GM12878 (cell line): ENCODE data around the gene CRHBP. TPM values are rescaled to one million over a fixed set of nuclear protein-coding genes. Genes with fewer than 3 reads are reported as not detected.

ENCODE experiments used
- ATAC-seq: fragments of 200-7000 bp; cut with Tn5 transposase; 3 replicates; pipeline ENCODE4 v1.9.1; 2020; ENCODE audit warnings: mild to moderate bottlenecking, moderate library complexity
- BruUV-seq: library from RNA; stranded (reverse); fragments of 400-500 nt; replicated peaks from 2 replicates; lab custom pipeline; 2021; lab: Mats Ljungman, UMichigan
- CTCF ChIA-PET: fragments of 300-600 bp; sonication (Branson Sonifier 250); formaldehyde crosslinking; extraction: SDS; loops from one replicate; lab custom pipeline; 2021; ENCODE audit warnings: inconsistent platforms; lab: Yijun Ruan, JAX
- POLR2A ChIA-PET: fragments of 350-600 bp; formaldehyde crosslinking; extraction: SDS; loops from one replicate; lab custom pipeline; 2021; ENCODE audit warnings: inconsistent platforms; lab: Charles Lee
- RAD21 ChIA-PET: fragments of 300-600 bp; sonication (Branson Sonifier 250); formaldehyde crosslinking; loops from one replicate; lab custom pipeline; 2023; ENCODE audit warnings: antibody characterized with exemption; ENCODE audit not compliant: unreplicated experiment; lab: Charles Lee
- SMC1A ChIA-PET: fragments of 300-600 bp; sonication (Branson Sonifier 250); formaldehyde crosslinking; loops from one replicate; lab custom pipeline; 2023; ENCODE audit not compliant: unreplicated experiment, uncharacterized antibody; lab: Charles Lee
- DNase-seq: peaks from one replicate; pipeline ENCODE4 v3.0.0-alpha.2; 2011; ENCODE audit warnings: low read depth, low spot score
- FAIRE-seq: peaks from 3 replicates; lab custom pipeline; 2011; peaks lifted over from hg19 to GRCh38; lab: Jason Lieb, UNC
- H2AFZ ChIP-seq: 2 replicates; pipeline ENCODE4 v1.6.0; 2011; ENCODE audit warnings: low read depth, low read length, control low read depth; ENCODE audit not compliant: control insufficient read depth
- H3K27ac ChIP-seq: 2 replicates; pipeline ENCODE4 v1.5.1; 2011; ENCODE audit warnings: control low read depth; ENCODE audit not compliant: control insufficient read depth, insufficient read depth
- H3K27me3 ChIP-seq, 2 experiments: replicated peaks in 1 of 2; 2 replicates each; pipeline versions ENCODE4 v1.6.0 to v1.6.1; 2011; ENCODE audit warnings: low read length in 1 of 2; ENCODE audit not compliant: control insufficient read depth in 2 of 2, insufficient read depth in 2 of 2
- H3K36me3 ChIP-seq, 2 experiments: 2 replicates each; pipeline ENCODE4 v1.5.1; 2011; ENCODE audit warnings: low read length in 1 of 2; ENCODE audit not compliant: control insufficient read depth in 2 of 2, insufficient read depth in 2 of 2
- H3K4me1 ChIP-seq: 2 replicates; pipeline ENCODE4 v1.6.1; 2011; ENCODE audit warnings: mild to moderate bottlenecking, low read length, moderate library complexity, mixed read lengths; ENCODE audit not compliant: control insufficient read depth, insufficient read depth
- H3K4me2 ChIP-seq: 2 replicates; pipeline ENCODE4 v1.6.0; 2011; ENCODE audit warnings: control low read depth; ENCODE audit not compliant: control insufficient read depth, insufficient read depth
- H3K4me3 ChIP-seq: fragments of 200-600 bp; sonication (generic); 2 replicates; pipeline ENCODE4 v1.5.1; 2016
- H3K79me2 ChIP-seq: 2 replicates; pipeline ENCODE4 v1.6.0; 2011; ENCODE audit warnings: low read length; ENCODE audit not compliant: control insufficient read depth, insufficient read depth
- H3K9ac ChIP-seq: 2 replicates; pipeline ENCODE4 v1.8.0; 2011; ENCODE audit warnings: low read length, control low read depth, mixed read lengths; ENCODE audit not compliant: control insufficient read depth, insufficient read depth
- H3K9me3 ChIP-seq: replicated peaks from 3 replicates; pipeline ENCODE4 v1.5.1; 2011; ENCODE audit warnings: mild to moderate bottlenecking, low read length; ENCODE audit not compliant: control insufficient read depth, insufficient read depth
- H4K20me1 ChIP-seq: 2 replicates; pipeline ENCODE4 v1.6.0; 2011; ENCODE audit not compliant: control insufficient read depth, insufficient read depth
- BMI1 ChIP-seq: fragments of 450-650 bp; IDR thresholded peaks from 2 replicates; pipeline ENCODE4 v1.6.1; 2016; ENCODE audit warnings: mild to moderate bottlenecking, moderate library complexity, borderline replicate concordance
- CTCF ChIP-seq, 3 experiments: IDR thresholded peaks in 2 of 3; conservative IDR thresholded peaks in 1 of 3; 2 replicates each; pipeline ENCODE4 v1.5.1; 2011; ENCODE audit warnings: low read depth in 3 of 3, low read length in 3 of 3, mild to moderate bottlenecking in 3 of 3, control low read depth in 2 of 3, moderate library complexity in 2 of 3, inconsistent platforms in 1 of 3, mixed read lengths in 1 of 3; ENCODE audit not compliant: control insufficient read depth in 2 of 3, insufficient read depth in 1 of 3; ENCODE audit errors: extremely low read depth in 1 of 3
- IKZF2 ChIP-seq, 2 experiments: fragments of 450-650 bp; IDR thresholded peaks; 2 replicates each; pipeline ENCODE4 v1.6.1; 2017; ENCODE audit warnings: mild to moderate bottlenecking in 2 of 2, moderate library complexity in 2 of 2
- MTA2 ChIP-seq: fragments of 450-650 bp; IDR thresholded peaks from 2 replicates; pipeline ENCODE4 v1.6.1; 2016; ENCODE audit warnings: low read depth, mild to moderate bottlenecking, moderate library complexity
- PAX8 ChIP-seq: fragments of 450-650 bp; IDR thresholded peaks from 2 replicates; pipeline ENCODE4 v1.6.1; 2017; ENCODE audit warnings: mild to moderate bottlenecking, moderate library complexity
- RB1 ChIP-seq: fragments of 450-650 bp; formaldehyde crosslinking; IDR thresholded peaks from 2 replicates; pipeline ENCODE4 v1.6.1; 2017; ENCODE audit warnings: mild to moderate bottlenecking, borderline replicate concordance
- RUNX3 ChIP-seq: IDR thresholded peaks from 2 replicates; pipeline ENCODE4 v1.6.1; 2012; ENCODE audit warnings: low read length, inconsistent platforms
- ZNF24 ChIP-seq: fragments of 450-650 bp; IDR thresholded peaks from 2 replicates; pipeline ENCODE4 v1.6.1; 2017; ENCODE audit warnings: antibody characterized with exemption, mild to moderate bottlenecking
- WGBS: methylation state at CpG from one replicate; pipeline ENCODE4 v1.1.6; 2016; ENCODE audit warnings: low lambda C conversion rate; ENCODE audit not compliant: insufficient replicate concordance, insufficient coverage; ENCODE audit errors: missing lambda C conversion rate; 5-methylcytosine and 5-hydroxymethylcytosine counted together
- in situ Hi-C: fragments of 300-500 bp; cut with MboI; formaldehyde crosslinking; loops from 9 replicates; pipeline ENCODE4 v1.14.3; 2018; ENCODE audit warnings: mixed read lengths
- intact Hi-C: fragments of 100-400 bp; cut with micrococcal nuclease; formaldehyde crosslinking; loops from one replicate; pipeline ENCODE4 v1.14.2; 2022; ENCODE audit not compliant: unreplicated experiment
- polyA plus RNA-seq, 11 experiments: library from polyadenylated mRNA; depleted of rRNA in 4 of 11; unstranded in 6 of 11; stranded (reverse) in 5 of 11; fragments of >200 nt; fragmentation: Nextera tagmentation in 4 of 11; fragmentation: Illumina TruSeq in 1 of 11; extraction: Ambion mirVana in 4 of 11; extraction: Trizol in 1 of 11; gene quantifications; 1 replicate in 1 of 11; 2 replicates in 10 of 11; pipeline versions ENCODE4 v1.2.1 to v1.2.3, GENCODE V29; 2011 to 2016; ENCODE audit warnings: inconsistent platforms in 2 of 11, missing spikeins in 2 of 11, low read depth in 1 of 11
- total RNA-seq, 4 experiments: library from RNA; depleted of rRNA in 3 of 4; stranded (reverse); fragments of >200 nt in 3 of 4; fragmentation: Illumina TruSeq in 1 of 4; extraction: Trizol in 1 of 4; gene quantifications; 2 replicates each; pipeline versions ENCODE4 v1.2.1 to v1.2.3, GENCODE V29; 2013 to 2021
- TF ChIP-seq, protein P1 (sequence below): fragments of 450-650 bp; IDR thresholded peaks from 2 replicates; pipeline ENCODE4 v1.6.1; 2017; ENCODE audit warnings: antibody characterized with exemption, mild to moderate bottlenecking, moderate library complexity
- TF ChIP-seq, protein P2 (sequence below): IDR thresholded peaks from 2 replicates; pipeline ENCODE4 v1.6.1; 2012; ENCODE audit warnings: low read depth, low read length, improper control_type of control experiment
- TF ChIP-seq, protein P3 (sequence below): IDR thresholded peaks from 2 replicates; pipeline ENCODE4 v1.6.1; 2011; ENCODE audit warnings: mild to moderate bottlenecking, low read depth, low read length, moderate library complexity; ENCODE audit not compliant: insufficient replicate concordance
- TF ChIP-seq, protein P4 (sequence below): fragments of 150-350 bp; IDR thresholded peaks from 2 replicates; pipeline ENCODE4 v1.6.1; 2016; ENCODE audit warnings: low read depth, low read length

CRHBP gene
- total and polyA plus RNA-seq, 10 of the 15 experiments (the other 5 are each of a cell fraction or from before 2014, with no cell fraction given): 0.04 to 0.32 TPM; not detected in 8

- RAD21 ChIA-PET: no interaction called here
- no peaks in the 10 kb centered on the region for H3K36me3 ChIP-seq
- no peak overlapping the region for H3K4me3 ChIP-seq
- BruUV-seq: no TSS peak
- no peaks in the 10 kb centered on the region for H3K4me1 ChIP-seq
- SMC1A ChIA-PET: interaction anchor here (1.0 kb wide), 1 partner anchor 12 kb away, joined by 3 read pairs; no protein-coding TSS in a partner anchor
- no peak overlapping the region for H3K4me2 ChIP-seq
- ATAC-seq: no peak
- in situ Hi-C loops (no loop called here), intact Hi-C loops (no loop called here)
- no peak for FAIRE-seq
- CTCF ChIA-PET: interaction anchor here (1.1 kb wide), 1 partner anchor 8 kb away, joined by 4 read pairs; no protein-coding TSS in a partner anchor
- no peaks in the 10 kb centered on the region for H3K79me2 ChIP-seq
- no peaks in the 10 kb centered on the region for H3K9me3 ChIP-seq
- peaks cover 0 to 1% of the 10 kb centered on the region in 2 experiments; a peak in 1 of 4 replicates for H3K27me3 ChIP-seq
- POLR2A ChIA-PET: no interaction called here
- WGBS: 28% methylated on average over 6 of the region's 6 CpGs
- no peak overlapping the region for H3K9ac ChIP-seq
- no peaks in the 10 kb centered on the region for H4K20me1 ChIP-seq
- H2AFZ ChIP-seq: no peak overlapping the region
- no peak for DNase-seq
- no peak overlapping the region for H3K27ac ChIP-seq
- no peak for TF ChIP-seq MTA2
- TF ChIP-seq, protein P1, sequence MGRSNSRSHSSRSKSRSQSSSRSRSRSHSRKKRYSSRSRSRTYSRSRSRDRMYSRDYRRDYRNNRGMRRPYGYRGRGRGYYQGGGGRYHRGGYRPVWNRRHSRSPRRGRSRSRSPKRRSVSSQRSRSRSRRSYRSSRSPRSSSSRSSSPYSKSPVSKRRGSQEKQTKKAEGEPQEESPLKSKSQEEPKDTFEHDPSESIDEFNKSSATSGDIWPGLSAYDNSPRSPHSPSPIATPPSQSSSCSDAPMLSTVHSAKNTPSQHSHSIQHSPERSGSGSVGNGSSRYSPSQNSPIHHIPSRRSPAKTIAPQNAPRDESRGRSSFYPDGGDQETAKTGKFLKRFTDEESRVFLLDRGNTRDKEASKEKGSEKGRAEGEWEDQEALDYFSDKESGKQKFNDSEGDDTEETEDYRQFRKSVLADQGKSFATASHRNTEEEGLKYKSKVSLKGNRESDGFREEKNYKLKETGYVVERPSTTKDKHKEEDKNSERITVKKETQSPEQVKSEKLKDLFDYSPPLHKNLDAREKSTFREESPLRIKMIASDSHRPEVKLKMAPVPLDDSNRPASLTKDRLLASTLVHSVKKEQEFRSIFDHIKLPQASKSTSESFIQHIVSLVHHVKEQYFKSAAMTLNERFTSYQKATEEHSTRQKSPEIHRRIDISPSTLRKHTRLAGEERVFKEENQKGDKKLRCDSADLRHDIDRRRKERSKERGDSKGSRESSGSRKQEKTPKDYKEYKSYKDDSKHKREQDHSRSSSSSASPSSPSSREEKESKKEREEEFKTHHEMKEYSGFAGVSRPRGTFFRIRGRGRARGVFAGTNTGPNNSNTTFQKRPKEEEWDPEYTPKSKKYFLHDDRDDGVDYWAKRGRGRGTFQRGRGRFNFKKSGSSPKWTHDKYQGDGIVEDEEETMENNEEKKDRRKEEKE: no peak
- no peak for TF ChIP-seq ZNF24
- TF ChIP-seq, protein P2, sequence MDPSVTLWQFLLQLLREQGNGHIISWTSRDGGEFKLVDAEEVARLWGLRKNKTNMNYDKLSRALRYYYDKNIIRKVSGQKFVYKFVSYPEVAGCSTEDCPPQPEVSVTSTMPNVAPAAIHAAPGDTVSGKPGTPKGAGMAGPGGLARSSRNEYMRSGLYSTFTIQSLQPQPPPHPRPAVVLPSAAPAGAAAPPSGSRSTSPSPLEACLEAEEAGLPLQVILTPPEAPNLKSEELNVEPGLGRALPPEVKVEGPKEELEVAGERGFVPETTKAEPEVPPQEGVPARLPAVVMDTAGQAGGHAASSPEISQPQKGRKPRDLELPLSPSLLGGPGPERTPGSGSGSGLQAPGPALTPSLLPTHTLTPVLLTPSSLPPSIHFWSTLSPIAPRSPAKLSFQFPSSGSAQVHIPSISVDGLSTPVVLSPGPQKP: no peak
- TF ChIP-seq, protein P3, sequence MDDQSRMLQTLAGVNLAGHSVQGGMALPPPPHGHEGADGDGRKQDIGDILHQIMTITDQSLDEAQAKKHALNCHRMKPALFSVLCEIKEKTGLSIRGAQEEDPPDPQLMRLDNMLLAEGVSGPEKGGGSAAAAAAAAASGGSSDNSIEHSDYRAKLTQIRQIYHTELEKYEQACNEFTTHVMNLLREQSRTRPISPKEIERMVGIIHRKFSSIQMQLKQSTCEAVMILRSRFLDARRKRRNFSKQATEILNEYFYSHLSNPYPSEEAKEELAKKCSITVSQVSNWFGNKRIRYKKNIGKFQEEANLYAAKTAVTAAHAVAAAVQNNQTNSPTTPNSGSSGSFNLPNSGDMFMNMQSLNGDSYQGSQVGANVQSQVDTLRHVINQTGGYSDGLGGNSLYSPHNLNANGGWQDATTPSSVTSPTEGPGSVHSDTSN: no peak
- TF ChIP-seq IKZF2 (IDR thresholded peaks at IDR 0.05): no peak
- TF ChIP-seq, protein P4, sequence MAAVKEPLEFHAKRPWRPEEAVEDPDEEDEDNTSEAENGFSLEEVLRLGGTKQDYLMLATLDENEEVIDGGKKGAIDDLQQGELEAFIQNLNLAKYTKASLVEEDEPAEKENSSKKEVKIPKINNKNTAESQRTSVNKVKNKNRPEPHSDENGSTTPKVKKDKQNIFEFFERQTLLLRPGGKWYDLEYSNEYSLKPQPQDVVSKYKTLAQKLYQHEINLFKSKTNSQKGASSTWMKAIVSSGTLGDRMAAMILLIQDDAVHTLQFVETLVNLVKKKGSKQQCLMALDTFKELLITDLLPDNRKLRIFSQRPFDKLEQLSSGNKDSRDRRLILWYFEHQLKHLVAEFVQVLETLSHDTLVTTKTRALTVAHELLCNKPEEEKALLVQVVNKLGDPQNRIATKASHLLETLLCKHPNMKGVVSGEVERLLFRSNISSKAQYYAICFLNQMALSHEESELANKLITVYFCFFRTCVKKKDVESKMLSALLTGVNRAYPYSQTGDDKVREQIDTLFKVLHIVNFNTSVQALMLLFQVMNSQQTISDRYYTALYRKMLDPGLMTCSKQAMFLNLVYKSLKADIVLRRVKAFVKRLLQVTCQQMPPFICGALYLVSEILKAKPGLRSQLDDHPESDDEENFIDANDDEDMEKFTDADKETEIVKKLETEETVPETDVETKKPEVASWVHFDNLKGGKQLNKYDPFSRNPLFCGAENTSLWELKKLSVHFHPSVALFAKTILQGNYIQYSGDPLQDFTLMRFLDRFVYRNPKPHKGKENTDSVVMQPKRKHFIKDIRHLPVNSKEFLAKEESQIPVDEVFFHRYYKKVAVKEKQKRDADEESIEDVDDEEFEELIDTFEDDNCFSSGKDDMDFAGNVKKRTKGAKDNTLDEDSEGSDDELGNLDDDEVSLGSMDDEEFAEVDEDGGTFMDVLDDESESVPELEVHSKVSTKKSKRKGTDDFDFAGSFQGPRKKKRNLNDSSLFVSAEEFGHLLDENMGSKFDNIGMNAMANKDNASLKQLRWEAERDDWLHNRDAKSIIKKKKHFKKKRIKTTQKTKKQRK: no peak
- no peak for TF ChIP-seq CTCF (IDR thresholded peaks at IDR 0.05 in 2 of 3, conservative IDR thresholded peaks at IDR 0.05 in 1 of 3; ENCODE audit: control insufficient read depth in 2 of 3, extremely low read depth in 1 of 3, insufficient read depth in 1 of 3, low read depth in 3 of 3, low read length in 3 of 3)
- no peak for TF ChIP-seq BMI1
- no peak for TF ChIP-seq RUNX3
- TF ChIP-seq PAX8: no peak
- TF ChIP-seq RB1: no peak
Observed at GRCh38 chr5:76986825-76987526, 34.1 kb downstream of the CRHBP start.
